ENCODE measurements around the gene UBE2D1.

The UBE2D1 gene

DNA sequence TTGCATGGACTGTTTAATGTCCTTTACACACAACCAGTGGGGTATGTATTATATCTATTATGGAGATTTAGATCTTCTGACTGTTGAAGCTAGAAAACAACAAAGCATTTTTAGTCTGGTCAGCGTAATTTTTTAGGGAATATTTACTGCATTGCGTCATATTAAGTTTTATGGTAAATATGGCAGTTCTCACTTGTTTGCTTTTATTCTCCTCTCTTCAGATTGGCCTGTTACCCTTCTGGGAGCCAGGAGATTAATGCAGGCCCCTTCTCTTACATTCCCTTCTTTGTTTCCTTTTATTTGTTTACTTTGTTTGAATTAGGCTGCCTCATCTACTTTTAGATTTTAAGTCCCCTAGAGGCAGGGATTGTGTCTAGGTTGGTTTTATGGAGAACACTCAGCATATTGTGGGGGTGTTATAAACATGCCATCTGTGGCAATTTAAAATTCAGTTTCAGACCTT, 13.8 kb downstream of the UBE2D1 start:
- Histone ChIP-seq H3K36me3 (ENCODE audit: control insufficient read depth, low read length) (no peaks in the 10 kb centered on the region), H3K27me3 (ENCODE audit: control insufficient read depth, low read length) (no peaks in the 10 kb centered on the region), H3K9me3 (ENCODE audit: control insufficient read depth, insufficient read depth, low read length) (no peaks in the 10 kb centered on the region), H3K27ac (ENCODE audit: low read depth, low read length) (no peak overlapping the region), H3K9me2 (replicated peaks; ENCODE audit: control insufficient read depth, low read length) (no peaks in the 10 kb centered on the region), H3K4me2 (ENCODE audit: low read length) (no peak overlapping the region), H3K4me1 (ENCODE audit: control insufficient read depth, low read length) (peaks cover 32% of the 10 kb centered on the region), H3F3A (ENCODE audit: control insufficient read depth, insufficient read depth) (no peaks in the 10 kb centered on the region), H3K79me2 (ENCODE audit: control insufficient read depth, low read length) (peaks cover 49% of the 10 kb centered on the region), H4K20me1 (ENCODE audit: control insufficient read depth, insufficient read depth, low read depth, low read length) (no peaks in the 10 kb centered on the region), H3K4me3 (ENCODE audit: low read length) (no peak overlapping the region)
- no peak for TF ChIP-seq EZH2phosphoT487 (IDR thresholded peaks at IDR 0.05; ENCODE audit: borderline replicate concordance, low read length)
- TF ChIP-seq, protein P1, sequence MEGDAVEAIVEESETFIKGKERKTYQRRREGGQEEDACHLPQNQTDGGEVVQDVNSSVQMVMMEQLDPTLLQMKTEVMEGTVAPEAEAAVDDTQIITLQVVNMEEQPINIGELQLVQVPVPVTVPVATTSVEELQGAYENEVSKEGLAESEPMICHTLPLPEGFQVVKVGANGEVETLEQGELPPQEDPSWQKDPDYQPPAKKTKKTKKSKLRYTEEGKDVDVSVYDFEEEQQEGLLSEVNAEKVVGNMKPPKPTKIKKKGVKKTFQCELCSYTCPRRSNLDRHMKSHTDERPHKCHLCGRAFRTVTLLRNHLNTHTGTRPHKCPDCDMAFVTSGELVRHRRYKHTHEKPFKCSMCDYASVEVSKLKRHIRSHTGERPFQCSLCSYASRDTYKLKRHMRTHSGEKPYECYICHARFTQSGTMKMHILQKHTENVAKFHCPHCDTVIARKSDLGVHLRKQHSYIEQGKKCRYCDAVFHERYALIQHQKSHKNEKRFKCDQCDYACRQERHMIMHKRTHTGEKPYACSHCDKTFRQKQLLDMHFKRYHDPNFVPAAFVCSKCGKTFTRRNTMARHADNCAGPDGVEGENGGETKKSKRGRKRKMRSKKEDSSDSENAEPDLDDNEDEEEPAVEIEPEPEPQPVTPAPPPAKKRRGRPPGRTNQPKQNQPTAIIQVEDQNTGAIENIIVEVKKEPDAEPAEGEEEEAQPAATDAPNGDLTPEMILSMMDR (IDR thresholded peaks at IDR 0.05; ENCODE audit: low read depth, low read length, poor library complexity, severe bottlenecking): no peak

DNA sequence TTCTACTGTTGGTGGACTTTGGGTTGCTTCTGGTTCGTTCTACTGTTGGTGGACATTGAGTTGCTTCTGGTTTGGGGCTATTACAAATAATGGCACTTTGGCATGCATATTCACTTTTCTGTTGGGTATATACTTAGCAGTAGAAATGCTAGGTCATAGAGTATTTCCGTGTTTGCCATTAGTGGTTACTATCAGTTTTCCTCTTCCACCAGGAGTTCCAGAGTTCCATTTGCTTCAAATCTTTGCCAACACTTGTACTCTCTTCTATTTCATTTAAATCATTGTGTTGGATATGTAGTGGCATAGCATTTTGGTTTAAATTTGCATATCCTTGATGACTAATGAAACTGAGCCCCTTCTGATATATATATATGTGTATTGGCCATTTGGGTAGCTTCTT, 15.2 kb downstream of the UBE2D1 start:
- H3K4me3 ChIP-seq (ENCODE audit: low read length): no peak overlapping the region
- no peak overlapping the region for H3K27ac ChIP-seq (ENCODE audit: low read depth, low read length)
- TF ChIP-seq EZH2phosphoT487 (IDR thresholded peaks at IDR 0.05; ENCODE audit: borderline replicate concordance, low read length): no peak
- TF ChIP-seq, protein P1 (IDR thresholded peaks at IDR 0.05; ENCODE audit: low read depth, low read length, poor library complexity, severe bottlenecking): no peak
- H3K4me2 ChIP-seq (ENCODE audit: low read length): no peak overlapping the region
- H3F3A ChIP-seq (ENCODE audit: control insufficient read depth, insufficient read depth): no peaks in the 10 kb centered on the region
- peaks cover 47% of the 10 kb centered on the region for H3K79me2 ChIP-seq (ENCODE audit: control insufficient read depth, low read length)
- no peaks in the 10 kb centered on the region for H4K20me1 ChIP-seq (ENCODE audit: control insufficient read depth, insufficient read depth, low read depth, low read length)
- H3K36me3 ChIP-seq (ENCODE audit: control insufficient read depth, low read length): no peaks in the 10 kb centered on the region
- no peaks in the 10 kb centered on the region for H3K9me2 ChIP-seq (replicated peaks; ENCODE audit: control insufficient read depth, low read length)
- no peaks in the 10 kb centered on the region for H3K27me3 ChIP-seq (ENCODE audit: control insufficient read depth, low read length)
- no peaks in the 10 kb centered on the region for H3K9me3 ChIP-seq (ENCODE audit: control insufficient read depth, insufficient read depth, low read length)
- peaks cover 32% of the 10 kb centered on the region for H3K4me1 ChIP-seq (ENCODE audit: control insufficient read depth, low read length)

DNA sequence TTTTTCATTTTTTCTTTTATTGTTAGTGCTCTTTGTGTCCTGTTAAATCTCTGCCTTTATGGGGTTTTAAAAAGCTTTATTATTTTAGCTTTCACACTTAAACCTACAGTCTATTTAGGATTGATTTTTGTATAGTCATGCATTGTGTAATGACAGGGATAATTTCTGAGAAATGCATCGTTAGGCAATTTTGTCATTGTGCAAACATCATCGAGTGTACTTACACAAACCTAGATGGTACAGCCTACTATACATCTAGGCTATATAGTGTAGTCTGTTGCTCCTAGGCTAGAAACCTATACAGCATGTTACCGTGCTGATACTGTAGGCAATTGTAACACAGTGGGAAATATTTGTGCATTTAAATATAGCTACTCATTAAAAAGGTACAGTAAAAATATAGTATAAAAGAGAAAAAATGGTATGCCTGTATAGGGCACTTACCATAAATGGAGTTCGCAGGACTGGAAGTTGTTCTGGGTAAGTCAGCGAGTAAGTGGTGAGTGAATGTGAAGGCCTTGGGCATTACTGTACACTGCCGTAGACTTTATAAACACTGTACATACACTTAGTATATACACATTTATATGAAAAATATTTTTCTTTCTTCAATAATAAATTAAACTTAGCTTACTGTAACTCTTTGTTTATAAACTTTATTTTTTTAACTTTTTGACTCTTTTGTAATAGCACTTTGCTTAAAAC, 16.0 kb downstream of the UBE2D1 start:
- no peaks in the 10 kb centered on the region for H3K27me3 ChIP-seq (ENCODE audit: control insufficient read depth, low read length)
- no peak overlapping the region for H3K4me2 ChIP-seq (ENCODE audit: low read length)
- H3K36me3 ChIP-seq (ENCODE audit: control insufficient read depth, low read length): no peaks in the 10 kb centered on the region
- H3K4me3 ChIP-seq (ENCODE audit: low read length): no peak overlapping the region
- no peaks in the 10 kb centered on the region for H3F3A ChIP-seq (ENCODE audit: control insufficient read depth, insufficient read depth)
- H3K9me2 ChIP-seq (replicated peaks; ENCODE audit: control insufficient read depth, low read length): no peaks in the 10 kb centered on the region
- TF ChIP-seq, protein P1 (IDR thresholded peaks at IDR 0.05; ENCODE audit: low read depth, low read length, poor library complexity, severe bottlenecking): no peak
- TF ChIP-seq EZH2phosphoT487 (IDR thresholded peaks at IDR 0.05; ENCODE audit: borderline replicate concordance, low read length): no peak
- no peak overlapping the region for H3K27ac ChIP-seq (ENCODE audit: low read depth, low read length)
- peaks cover 47% of the 10 kb centered on the region for H3K79me2 ChIP-seq (ENCODE audit: control insufficient read depth, low read length)
- no peaks in the 10 kb centered on the region for H4K20me1 ChIP-seq (ENCODE audit: control insufficient read depth, insufficient read depth, low read depth, low read length)
- no peaks in the 10 kb centered on the region for H3K9me3 ChIP-seq (ENCODE audit: control insufficient read depth, insufficient read depth, low read length)
- H3K4me1 ChIP-seq (ENCODE audit: control insufficient read depth, low read length): peaks cover 32% of the 10 kb centered on the region
